ENCODE results near the gene HS6ST2. TPM values are rescaled to one million over a fixed set of nuclear protein-coding genes. Genes with fewer than 3 reads are reported as not detected.

The HS6ST2 gene
- polyA plus RNA-seq, 1 of the 3 experiments (the other 2 are of a cell fraction), result 0.05 TPM

- CTCF ChIA-PET, result no interaction called here
- TF ChIP-seq RXRA (IDR thresholded peaks at IDR 0.05; ENCODE audit: borderline replicate concordance, low read depth) (no peak), IRF3 (IDR thresholded peaks at IDR 0.05; ENCODE audit: low read depth, low read length) (no peak), REST (IDR thresholded peaks at IDR 0.05; ENCODE audit: low read depth, low read length) (no peak), JUND (IDR thresholded peaks at IDR 0.05) (no peak)
Measured at GRCh38 chrX:132837967-132838366, 120.5 kb downstream of the HS6ST2 start.

GRCh38 chrX:132837126-132837525, 121.3 kb downstream of the HS6ST2 start:
- TF ChIP-seq RAD21 (IDR thresholded peaks at IDR 0.05; ENCODE audit: low read length) (no peak), MXI1 (IDR thresholded peaks at IDR 0.05; ENCODE audit: low read depth, low read length) (no peak), FOSL2 (IDR thresholded peaks at IDR 0.05; ENCODE audit: borderline replicate concordance, low read depth) (no peak), TAF1 (IDR thresholded peaks at IDR 0.05; ENCODE audit: borderline replicate concordance, low read depth, low read length) (no peak), RXRA (IDR thresholded peaks at IDR 0.05; ENCODE audit: borderline replicate concordance, low read depth) (no peak), ELF1 (IDR thresholded peaks at IDR 0.05) (no peak), FOXJ3 (CRISPR knock-in tag; IDR thresholded peaks at IDR 0.05) (no peak), TCF12 (IDR thresholded peaks at IDR 0.05) (no peak), USF1 (IDR thresholded peaks at IDR 0.05; ENCODE audit: borderline replicate concordance, low read depth) (no peak), MAX (IDR thresholded peaks at IDR 0.05; ENCODE audit: low read depth) (no peak)
- Histone ChIP-seq H3K79me2 (ENCODE audit: insufficient read depth) (no peaks in the 10 kb centered on the region), H3K4me2 (no peak overlapping the region), H3K36me3 (replicated peaks in 1 of 2; ENCODE audit: control insufficient read depth in 1 of 2, insufficient read depth in 2 of 2, low read length in 1 of 2) (no peaks in the 10 kb centered on the region), H3K9ac (no peak overlapping the region), H3K4me1 (ENCODE audit: control insufficient read depth in 1 of 2, insufficient read depth in 2 of 2, low read depth in 1 of 2, low read length in 1 of 2) (peaks cover 0 to 12% of the 10 kb centered on the region in 2 experiments; a peak in 1 of 4 replicates), H3F3A (replicated peaks; ENCODE audit: insufficient read depth) (no peaks in the 10 kb centered on the region), H3K9me3 (no peaks in the 10 kb centered on the region), H3K27ac (ENCODE audit: low read depth in 2 of 2, low read length in 1 of 2) (no peak overlapping the region; a peak in 1 of 4 replicates), H4K20me1 (ENCODE audit: insufficient read depth) (no peaks in the 10 kb centered on the region), H2AFZ (ENCODE audit: low read depth) (no peak overlapping the region), H3K27me3 (ENCODE audit: insufficient read depth) (no peaks in the 10 kb centered on the region; the same call in 1 of the 2 replicates), H3K4me3 (ENCODE audit: low read depth in 2 of 2, low read length in 1 of 2) (no peak overlapping the region), H3K9me2 (no peaks in the 10 kb centered on the region)
- 0% methylated on average over 3 of the region's 3 CpGs for WGBS (ENCODE audit: low lambda C conversion rate)
- CTCF ChIA-PET, result no interaction called here
- POLR2A ChIA-PET, result no interaction called here
- DNase-seq, result no peak

More at GRCh38 chrX:132837967-132838366, 120.5 kb downstream of the HS6ST2 start:
- H3K9me3 ChIP-seq, result no peaks in the 10 kb centered on the region
- H3K36me3 ChIP-seq (replicated peaks in 1 of 2; ENCODE audit: control insufficient read depth in 1 of 2, insufficient read depth in 2 of 2, low read length in 1 of 2), result no peaks in the 10 kb centered on the region
- H3K79me2 ChIP-seq (ENCODE audit: insufficient read depth), result no peaks in the 10 kb centered on the region
- no peaks in the 10 kb centered on the region for H3F3A ChIP-seq (replicated peaks; ENCODE audit: insufficient read depth)
- no peaks in the 10 kb centered on the region for H3K9me2 ChIP-seq
- no peak overlapping the region for H3K4me2 ChIP-seq
- WGBS (ENCODE audit: low lambda C conversion rate), result 16% methylated on average over 5 of the region's 5 CpGs
- H3K27me3 ChIP-seq (ENCODE audit: insufficient read depth), result no peaks in the 10 kb centered on the region; the same call in 1 of the 2 replicates
- no peak overlapping the region for H3K27ac ChIP-seq (ENCODE audit: low read depth in 2 of 2, low read length in 1 of 2)
- H2AFZ ChIP-seq (ENCODE audit: low read depth), result no peak overlapping the region
- H4K20me1 ChIP-seq (ENCODE audit: insufficient read depth), result no peaks in the 10 kb centered on the region
- H3K9ac ChIP-seq, result no peak overlapping the region
- H3K4me1 ChIP-seq (ENCODE audit: control insufficient read depth in 1 of 2, insufficient read depth in 2 of 2, low read depth in 1 of 2, low read length in 1 of 2), result peaks cover 0 to 12% of the 10 kb centered on the region in 2 experiments; a peak in 1 of 4 replicates
- H3K4me3 ChIP-seq (ENCODE audit: low read depth in 2 of 2, low read length in 1 of 2), result no peak overlapping the region
- no peak for DNase-seq
- POLR2A ChIA-PET, result no interaction called here

Data from SK-N-SH (cell line).